Endothelial cell of umbilical vein (primary cell): ENCODE data around the gene CCNJL. TPM values are rescaled to one million over a fixed set of nuclear protein-coding genes. Genes with fewer than 3 reads are reported as not detected.

Experiments used
- BruUV-seq: library from RNA; stranded (reverse); fragments of 400-500 nt; replicated peaks from 2 replicates; lab custom pipeline; 2021; lab: Mats Ljungman, UMichigan
- CTCF ChIA-PET: fragments of 300-600, 350-600 bp; sonication (Branson Sonifier 250); formaldehyde crosslinking; loops from one replicate; lab custom pipeline; 2021; ENCODE audit warnings: antibody characterized with exemption, inconsistent platforms; lab: Charles Lee
- POLR2A ChIA-PET: fragments of 300-600, 350-600 bp; sonication (Branson Sonifier 250); formaldehyde crosslinking; loops from one replicate; lab custom pipeline; 2021; ENCODE audit warnings: antibody characterized with exemption, inconsistent platforms; lab: Charles Lee
- DNase-seq: peaks from one replicate; pipeline ENCODE4 v3.0.0-alpha.2; 2011; ENCODE audit warnings: low read depth, low spot score
- FAIRE-seq: peaks from 2 replicates; lab custom pipeline; 2011; peaks lifted over from hg19 to GRCh38; lab: Jason Lieb, UNC
- H2AFZ ChIP-seq: 2 replicates; pipeline ENCODE4 v1.6.0; 2012; ENCODE audit warnings: low read depth, low read length, control low read depth, inconsistent platforms
- H3K27ac ChIP-seq: 2 replicates; pipeline ENCODE4 v1.5.1; 2011; ENCODE audit warnings: low read depth, mild to moderate bottlenecking, control low read depth, low read length, moderate library complexity; ENCODE audit not compliant: insufficient read depth
- H3K27me3 ChIP-seq, 2 experiments: 2 replicates each; pipeline versions ENCODE4 v1.6.0 to v1.6.1; 2011; ENCODE audit warnings: low read length in 2 of 2, mixed read lengths in 1 of 2; ENCODE audit not compliant: control insufficient read depth in 2 of 2, insufficient read depth in 2 of 2
- H3K36me3 ChIP-seq, 2 experiments: 2 replicates in 1 of 2; 3 replicates in 1 of 2; pipeline ENCODE4 v1.5.1; 2011; ENCODE audit warnings: low read length in 2 of 2, mild to moderate bottlenecking in 1 of 2, moderate library complexity in 1 of 2; ENCODE audit not compliant: control insufficient read depth in 2 of 2, insufficient read depth in 2 of 2; ENCODE audit errors: extremely low read depth in 1 of 2
- H3K4me1 ChIP-seq: 3 replicates; pipeline ENCODE4 v1.5.1; 2011; ENCODE audit warnings: mild to moderate bottlenecking, low read length; ENCODE audit not compliant: control insufficient read depth, insufficient read depth; ENCODE audit errors: extremely low read depth
- H3K4me2 ChIP-seq: 2 replicates; pipeline ENCODE4 v1.6.1; 2011; ENCODE audit warnings: low read length, control low read depth, mixed read lengths; ENCODE audit not compliant: insufficient read depth
- H3K4me3 ChIP-seq, 3 experiments: fragments of 200-600 bp in 1 of 3; sonication (generic), shearing (Covaris generic) in 1 of 3; replicated peaks in 1 of 3; 2 replicates each; pipeline ENCODE4 v1.5.1; 2011 to 2016; ENCODE audit warnings: control low read depth in 3 of 3, low read length in 3 of 3, mild to moderate bottlenecking in 2 of 3, inconsistent platforms in 1 of 3, low read depth in 1 of 3, moderate library complexity in 1 of 3; ENCODE audit not compliant: insufficient read depth in 1 of 3
- H3K79me2 ChIP-seq: 2 replicates; pipeline ENCODE4 v1.6.0; 2012; ENCODE audit warnings: low read length, inconsistent platforms; ENCODE audit not compliant: control insufficient read depth, insufficient read depth
- H3K9ac ChIP-seq: replicated peaks from 2 replicates; pipeline ENCODE3; 2011; ENCODE audit warnings: low read length, control low read depth; ENCODE audit not compliant: insufficient read depth; ENCODE audit errors: extremely low read depth
- H3K9me1 ChIP-seq: replicated peaks from 3 replicates; pipeline ENCODE4 v1.6.0; 2011; ENCODE audit warnings: mild to moderate bottlenecking, low read length; ENCODE audit not compliant: control insufficient read depth, insufficient read depth; ENCODE audit errors: extremely low read depth
- H3K9me3 ChIP-seq: replicated peaks from 2 replicates; pipeline ENCODE4 v1.5.1; 2012; ENCODE audit warnings: low read length, inconsistent platforms; ENCODE audit not compliant: control insufficient read depth, insufficient read depth
- H4K20me1 ChIP-seq: replicated peaks from 2 replicates; pipeline ENCODE3; 2011; ENCODE audit warnings: mild to moderate bottlenecking, low read length; ENCODE audit not compliant: control insufficient read depth, insufficient read depth; ENCODE audit errors: extremely low read depth
- EZH2 ChIP-seq: IDR thresholded peaks from 2 replicates; pipeline ENCODE4 v1.6.1; 2012; ENCODE audit warnings: borderline replicate concordance, low read depth, mild to moderate bottlenecking, moderate library complexity, low read length, inconsistent platforms; ENCODE audit not compliant: severe bottlenecking
- GATA2 ChIP-seq: IDR thresholded peaks from 2 replicates; pipeline ENCODE4 v1.7.0; 2011; ENCODE audit warnings: low read depth, mild to moderate bottlenecking, moderate library complexity, mixed read lengths, low read length; ENCODE audit not compliant: insufficient read length, insufficient read depth
- JUN ChIP-seq: IDR thresholded peaks from 2 replicates; pipeline ENCODE4 v1.6.1; 2011; ENCODE audit warnings: borderline replicate concordance, low read depth; ENCODE audit not compliant: insufficient read length, insufficient read depth
- POLR2A ChIP-seq: IDR thresholded peaks from 2 replicates; pipeline ENCODE4 v1.6.1; 2012; ENCODE audit warnings: low read depth, mild to moderate bottlenecking, control low read depth, low read length
- POLR2AphosphoS5 ChIP-seq: IDR thresholded peaks from 2 replicates; pipeline ENCODE4 v1.6.1; 2012; ENCODE audit warnings: low read depth, mild to moderate bottlenecking, control low read depth, low read length, moderate library complexity; ENCODE audit not compliant: insufficient read depth
- dilution Hi-C: fragments of 300-500 bp; cut with MboI; formaldehyde crosslinking; loops from one replicate; pipeline ENCODE4 v1.15.0; 2019; ENCODE audit warnings: low sequenced_read_pairs; ENCODE audit not compliant: extremely low pct_ligation_motif_present
- intact Hi-C: fragments of 100-400 bp; cut with micrococcal nuclease; formaldehyde crosslinking; loops from one replicate; pipeline ENCODE4 v1.10.0; 2022
- polyA plus RNA-seq, 4 experiments: library from polyadenylated mRNA; depleted of rRNA in 3 of 4; stranded (reverse) in 3 of 4; unstranded in 1 of 4; fragments of >200 nt; gene quantifications; 2 replicates each; pipeline versions ENCODE4 v1.2.1 to v1.2.3, GENCODE V29; 2011 to 2012; ENCODE audit warnings: missing spikeins in 1 of 4
- total RNA-seq: library from RNA; stranded (reverse); gene quantifications from 2 replicates; pipeline ENCODE4 v1.2.3, GENCODE V29; 2021
- TF ChIP-seq, protein P1 (sequence below), 2 donors: IDR thresholded peaks; 1 replicate in 1 of 2; 2 replicates in 1 of 2; pipeline ENCODE4 v1.5.1; 2011; ENCODE audit warnings: low read length in 2 of 2, mild to moderate bottlenecking in 2 of 2, moderate library complexity in 2 of 2, control low read depth in 1 of 2, inconsistent platforms in 1 of 2, low read depth in 1 of 2; ENCODE audit not compliant: insufficient read depth in 1 of 2; ENCODE audit errors: extremely low read depth in 1 of 2
- TF ChIP-seq, protein P2 (sequence below): IDR thresholded peaks from 2 replicates; pipeline ENCODE4 v1.6.1; 2011; ENCODE audit not compliant: insufficient read depth, insufficient read length

CCNJL gene
- total and polyA plus RNA-seq, 2 donors (not counting 3 experiments of a cell fraction or from before 2014, with no cell fraction given), result 20.0 to 21.3 TPM

DNA sequence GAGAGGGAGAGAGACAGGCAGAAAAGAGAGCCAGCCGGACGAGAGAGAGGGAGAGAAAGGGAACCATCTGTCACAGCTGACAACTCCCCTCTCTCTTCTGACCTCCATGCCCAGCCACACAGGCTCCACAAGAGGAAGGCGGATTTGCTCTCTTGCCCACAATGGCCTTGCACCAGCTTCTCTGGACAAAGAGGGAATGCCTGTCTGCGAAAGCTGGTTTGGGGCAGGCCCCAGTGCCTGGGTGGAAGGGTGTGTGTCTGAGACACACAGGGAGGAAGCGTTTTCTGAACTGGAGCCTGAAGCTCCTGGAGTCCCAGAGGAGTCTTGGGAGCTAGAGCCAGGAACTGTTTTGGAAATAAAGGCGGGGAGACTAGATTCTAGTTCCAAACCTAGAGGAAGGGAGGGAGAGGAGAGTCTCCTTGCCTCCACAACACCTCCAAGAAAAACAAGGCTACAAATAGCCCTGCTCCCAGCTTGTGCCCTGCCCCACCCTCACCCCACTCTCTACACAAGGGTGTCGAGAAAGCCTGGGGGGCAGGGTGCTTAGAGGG is 45.6 kb upstream of the CCNJL start:
- POLR2A ChIA-PET, result no interaction called here
- intact Hi-C loops (no loop called here), dilution Hi-C loops (no loop called here)
- no peaks in the 10 kb centered on the region for H3K36me3 ChIP-seq
- FAIRE-seq (no peak), DNase-seq (no peak)
- CTCF ChIA-PET, result interaction anchor here (1.1 to 1.9 kb wide), 2 partner anchors 12 to 336 kb away, joined by 3 to 8 read pairs; no protein-coding TSS in a partner anchor
- no TSS peak for BruUV-seq
- H3K4me3 ChIP-seq, result no peak overlapping the region
- H3K4me1 ChIP-seq, result no peaks in the 10 kb centered on the region
- no peak overlapping the region for H2AFZ ChIP-seq
- H4K20me1 ChIP-seq, result no peaks in the 10 kb centered on the region
- H3K79me2 ChIP-seq, result no peaks in the 10 kb centered on the region
- peaks cover 0 to 9% of the 10 kb centered on the region in 2 experiments for H3K27me3 ChIP-seq
- no peak overlapping the region for H3K4me2 ChIP-seq
- TF ChIP-seq JUN, result no peak
- TF ChIP-seq POLR2A, result no peak
- TF ChIP-seq, protein P1, sequence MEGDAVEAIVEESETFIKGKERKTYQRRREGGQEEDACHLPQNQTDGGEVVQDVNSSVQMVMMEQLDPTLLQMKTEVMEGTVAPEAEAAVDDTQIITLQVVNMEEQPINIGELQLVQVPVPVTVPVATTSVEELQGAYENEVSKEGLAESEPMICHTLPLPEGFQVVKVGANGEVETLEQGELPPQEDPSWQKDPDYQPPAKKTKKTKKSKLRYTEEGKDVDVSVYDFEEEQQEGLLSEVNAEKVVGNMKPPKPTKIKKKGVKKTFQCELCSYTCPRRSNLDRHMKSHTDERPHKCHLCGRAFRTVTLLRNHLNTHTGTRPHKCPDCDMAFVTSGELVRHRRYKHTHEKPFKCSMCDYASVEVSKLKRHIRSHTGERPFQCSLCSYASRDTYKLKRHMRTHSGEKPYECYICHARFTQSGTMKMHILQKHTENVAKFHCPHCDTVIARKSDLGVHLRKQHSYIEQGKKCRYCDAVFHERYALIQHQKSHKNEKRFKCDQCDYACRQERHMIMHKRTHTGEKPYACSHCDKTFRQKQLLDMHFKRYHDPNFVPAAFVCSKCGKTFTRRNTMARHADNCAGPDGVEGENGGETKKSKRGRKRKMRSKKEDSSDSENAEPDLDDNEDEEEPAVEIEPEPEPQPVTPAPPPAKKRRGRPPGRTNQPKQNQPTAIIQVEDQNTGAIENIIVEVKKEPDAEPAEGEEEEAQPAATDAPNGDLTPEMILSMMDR (IDR thresholded peaks at IDR 0.05; ENCODE audit: extremely low read depth in 1 of 2, insufficient read depth in 1 of 2, low read depth in 1 of 2, low read length in 2 of 2), result no peak
- TF ChIP-seq GATA2, result no peak
- TF ChIP-seq EZH2, result no peak
- TF ChIP-seq, protein P2, sequence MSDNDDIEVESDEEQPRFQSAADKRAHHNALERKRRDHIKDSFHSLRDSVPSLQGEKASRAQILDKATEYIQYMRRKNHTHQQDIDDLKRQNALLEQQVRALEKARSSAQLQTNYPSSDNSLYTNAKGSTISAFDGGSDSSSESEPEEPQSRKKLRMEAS, result no peak
- TF ChIP-seq POLR2AphosphoS5, result no peak
- no peaks in the 10 kb centered on the region for H3K9me1 ChIP-seq
- H3K9me3 ChIP-seq, result no peaks in the 10 kb centered on the region
- no peak overlapping the region for H3K9ac ChIP-seq
- no peak overlapping the region for H3K27ac ChIP-seq
